H1 (cell line): ENCODE measurements around the gene LIMK2. TPM values are rescaled to one million over a fixed set of nuclear protein-coding genes. Genes with fewer than 3 reads are reported as not detected.

ENCODE experiments used
- CTCF ChIA-PET: fragments of 300-600 bp; sonication (Branson Sonifier 250); formaldehyde crosslinking; loops from one replicate; lab custom pipeline; 2021; ENCODE audit not compliant: partially characterized antibody; lab: Charles Lee
- POLR2A ChIA-PET: fragments of 300-600 bp; sonication (Branson Sonifier 250); formaldehyde crosslinking; loops from one replicate; lab custom pipeline; 2021; ENCODE audit warnings: inconsistent platforms; ENCODE audit not compliant: partially characterized antibody; lab: Charles Lee
- DNase-seq, 2 experiments: peaks; one replicate each; pipeline versions ENCODE4 v3.0.0 to v3.0.0-alpha.2; 2010 to 2022; ENCODE audit warnings: low spot score in 2 of 2, low read depth in 1 of 2, mixed read lengths in 1 of 2
- FAIRE-seq: peaks from 2 replicates; lab custom pipeline; 2011; peaks lifted over from hg19 to GRCh38; lab: Jason Lieb, UNC
- H2AFZ ChIP-seq: 2 replicates; pipeline ENCODE4 v1.8.1; 2012; ENCODE audit warnings: low read length, inconsistent platforms
- H2AK5ac ChIP-seq: 2 replicates; pipeline ENCODE4 v1.6.1; 2013; ENCODE audit warnings: low read depth, low read length
- H2BK120ac ChIP-seq: replicated peaks from 2 replicates; pipeline ENCODE3; 2013; ENCODE audit warnings: low read depth, low read length, inconsistent platforms
- H2BK12ac ChIP-seq: 2 replicates; pipeline ENCODE4 v1.6.1; 2013; ENCODE audit warnings: low read depth, low read length
- H2BK15ac ChIP-seq: 2 replicates; pipeline ENCODE4 v1.6.1; 2013; ENCODE audit warnings: low read length
- H2BK20ac ChIP-seq: 2 replicates; pipeline ENCODE4 v1.6.1; 2013; ENCODE audit warnings: low read length
- H2BK5ac ChIP-seq: 2 replicates; pipeline ENCODE4 v1.6.1; 2013; ENCODE audit warnings: low read depth, low read length
- H3K14ac ChIP-seq: 2 replicates; pipeline ENCODE4 v1.6.1; 2013; ENCODE audit warnings: inconsistent platforms; ENCODE audit not compliant: insufficient read length
- H3K18ac ChIP-seq: 2 replicates; pipeline ENCODE4 v1.6.1; 2013; ENCODE audit warnings: low read length; ENCODE audit errors: extremely low read depth
- H3K23ac ChIP-seq: 2 replicates; pipeline ENCODE4 v1.6.1; 2013; ENCODE audit warnings: inconsistent platforms; ENCODE audit not compliant: insufficient read length
- H3K23me2 ChIP-seq: 2 replicates; pipeline ENCODE4 v1.6.1; 2013; ENCODE audit warnings: low read depth, low read length
- H3K27ac ChIP-seq: 2 replicates; pipeline ENCODE4 v1.6.1; 2011; ENCODE audit warnings: low read depth, low read length, inconsistent platforms
- H3K27me3 ChIP-seq, 4 experiments: replicated peaks in 1 of 4; 1 replicate in 1 of 4; 2 replicates in 3 of 4; pipeline versions ENCODE4 v1.6.1 to v1.8.1; 2011 to 2013; ENCODE audit warnings: low read length in 3 of 4, mild to moderate bottlenecking in 3 of 4, inconsistent platforms in 2 of 4, mixed read lengths in 2 of 4, moderate library complexity in 1 of 4; ENCODE audit not compliant: control insufficient read depth in 3 of 4, insufficient read depth in 3 of 4; ENCODE audit errors: extremely low read depth in 1 of 4
- H3K36me3 ChIP-seq, 4 experiments: 2 replicates each; pipeline versions ENCODE4 v1.6.1 to v1.8.1; 2011 to 2013; ENCODE audit warnings: mild to moderate bottlenecking in 4 of 4, low read length in 3 of 4, moderate library complexity in 2 of 4, control low read depth in 1 of 4, inconsistent platforms in 1 of 4; ENCODE audit not compliant: insufficient read depth in 4 of 4, control insufficient read depth in 2 of 4
- H3K4ac ChIP-seq: replicated peaks from 2 replicates; pipeline ENCODE3; 2013; ENCODE audit warnings: low read length, low read depth, mixed read lengths, inconsistent platforms; ENCODE audit not compliant: insufficient read length
- H3K4me1 ChIP-seq, 4 experiments: replicated peaks in 1 of 4; 1 replicate in 1 of 4; 2 replicates in 3 of 4; pipeline versions ENCODE4 v1.6.1 to v1.8.1; 2011 to 2013; ENCODE audit warnings: low read length in 3 of 4, inconsistent platforms in 2 of 4, mixed read lengths in 1 of 4; ENCODE audit not compliant: insufficient read depth in 4 of 4, control insufficient read depth in 3 of 4
- H3K4me2 ChIP-seq, 2 experiments: 2 replicates each; pipeline versions ENCODE4 v1.6.1 to v1.8.1; 2011 to 2013; ENCODE audit warnings: low read depth in 2 of 2, low read length in 2 of 2, control low read depth in 1 of 2, inconsistent platforms in 1 of 2, mild to moderate bottlenecking in 1 of 2; ENCODE audit not compliant: insufficient read depth in 1 of 2
- H3K4me3 ChIP-seq, 4 experiments: fragments of 200-600, 300-600 bp in 1 of 4; sonication (generic), shearing (Covaris generic), sonication (Bioruptor Twin) in 1 of 4; 2 replicates each; pipeline versions ENCODE4 v1.5.1 to v1.8.1; 2011 to 2016; ENCODE audit warnings: low read length in 4 of 4, low read depth in 3 of 4, control low read depth in 2 of 4, inconsistent platforms in 2 of 4, mild to moderate bottlenecking in 2 of 4, mixed read lengths in 1 of 4, moderate library complexity in 1 of 4; ENCODE audit not compliant: insufficient read depth in 2 of 4; ENCODE audit errors: extremely low read depth in 1 of 4
- H3K56ac ChIP-seq: replicated peaks from 2 replicates; pipeline ENCODE3; 2013; ENCODE audit warnings: low read depth, mild to moderate bottlenecking, mixed read lengths, low read length, inconsistent platforms; ENCODE audit not compliant: insufficient read length
- H3K79me1 ChIP-seq: 2 replicates; pipeline ENCODE4 v1.6.1; 2013; ENCODE audit warnings: low read depth, low read length, control low read depth
- H3K79me2 ChIP-seq, 2 experiments: 2 replicates each; pipeline versions ENCODE4 v1.6.1 to v1.8.1; 2012 to 2013; ENCODE audit warnings: low read length in 2 of 2, mild to moderate bottlenecking in 2 of 2, inconsistent platforms in 1 of 2; ENCODE audit not compliant: insufficient read depth in 2 of 2, control insufficient read depth in 1 of 2
- H3K9ac ChIP-seq, 4 experiments: replicated peaks in 1 of 4; 1 replicate in 1 of 4; 2 replicates in 3 of 4; pipeline versions ENCODE4 v1.6.1 to v1.8.1; 2011 to 2013; ENCODE audit warnings: low read depth in 3 of 4, low read length in 3 of 4, control low read depth in 2 of 4, mild to moderate bottlenecking in 2 of 4, moderate library complexity in 2 of 4, inconsistent platforms in 1 of 4; ENCODE audit errors: extremely low read depth in 1 of 4
- H3K9me3 ChIP-seq, 2 experiments: 2 replicates each; pipeline versions ENCODE4 v1.6.1 to v1.8.1; 2012 to 2013; ENCODE audit warnings: mild to moderate bottlenecking in 2 of 2, moderate library complexity in 2 of 2, control low read depth in 1 of 2, inconsistent platforms in 1 of 2, low read depth in 1 of 2, low read length in 1 of 2, mixed read lengths in 1 of 2; ENCODE audit not compliant: insufficient read depth in 2 of 2
- H4K20me1 ChIP-seq, 2 experiments: replicated peaks in 1 of 2; 2 replicates each; pipeline versions ENCODE3 to v1.8.1; 2011 to 2013; ENCODE audit warnings: inconsistent platforms in 2 of 2, low read length in 2 of 2, mild to moderate bottlenecking in 1 of 2; ENCODE audit not compliant: insufficient read depth in 2 of 2, control insufficient read depth in 1 of 2
- H4K5ac ChIP-seq: 2 replicates; pipeline ENCODE4 v1.6.1; 2013; ENCODE audit warnings: low read length, low read depth, mixed read lengths, inconsistent platforms; ENCODE audit not compliant: insufficient read length
- H4K8ac ChIP-seq: 2 replicates; pipeline ENCODE4 v1.8.0; 2013; ENCODE audit warnings: mild to moderate bottlenecking, moderate library complexity, low read length, inconsistent platforms; ENCODE audit not compliant: insufficient read depth; ENCODE audit errors: extremely low read depth
- H4K91ac ChIP-seq: replicated peaks from 2 replicates; pipeline ENCODE3; 2013; ENCODE audit warnings: low read length, mixed read lengths, inconsistent platforms; ENCODE audit not compliant: insufficient read length
- ASH2L ChIP-seq: fragments of 200-600, 300-600 bp; sonication (generic); IDR thresholded peaks from one replicate; pipeline ENCODE4 v1.7.1; 2017; ENCODE audit warnings: low read length
- ATF3 ChIP-seq: IDR thresholded peaks from 2 replicates; pipeline ENCODE4 v1.6.1; 2011; ENCODE audit warnings: low read depth, mild to moderate bottlenecking, low read length; ENCODE audit not compliant: insufficient read depth
- CBX8 ChIP-seq: fragments of 300-800, 300-1000 bp; sonication (generic); IDR thresholded peaks from 2 replicates; pipeline ENCODE4 v1.7.1; 2016; ENCODE audit warnings: low read depth, low read length, borderline replicate concordance
- CEBPB ChIP-seq: IDR thresholded peaks from 2 replicates; pipeline ENCODE4 v1.6.1; 2012; ENCODE audit warnings: low read depth, low read length
- GTF2F1 ChIP-seq: IDR thresholded peaks from 2 replicates; pipeline ENCODE4 v1.6.1; 2012; ENCODE audit warnings: low read depth, low read length, improper control_type of control experiment, borderline replicate concordance
- MAX ChIP-seq: IDR thresholded peaks from 2 replicates; pipeline ENCODE4 v1.6.1; 2012; ENCODE audit warnings: inconsistent platforms
- NANOG ChIP-seq: IDR thresholded peaks from 2 replicates; pipeline ENCODE4 v1.6.1; 2011; ENCODE audit warnings: low read length, low read depth, mild to moderate bottlenecking, inconsistent platforms; ENCODE audit not compliant: insufficient read depth, poor library complexity, severe bottlenecking
- POLR2A ChIP-seq, 2 experiments: IDR thresholded peaks; 1 replicate in 1 of 2; 2 replicates in 1 of 2; pipeline ENCODE4 v1.6.1; 2011; ENCODE audit warnings: low read depth in 2 of 2, low read length in 2 of 2, mild to moderate bottlenecking in 2 of 2; ENCODE audit errors: control extremely low read depth in 1 of 2
- RBBP5 ChIP-seq: IDR thresholded peaks from 2 replicates; pipeline ENCODE4 v1.7.1; 2012; ENCODE audit warnings: low read depth, mild to moderate bottlenecking, inconsistent platforms, low read length, moderate library complexity, borderline replicate concordance
- SAP30 ChIP-seq: fragments of 300-600 bp; sonication (generic); IDR thresholded peaks from 2 replicates; pipeline ENCODE4 v1.7.1; 2012; ENCODE audit warnings: low read length, moderate library complexity, mild to moderate bottlenecking, inconsistent platforms; ENCODE audit not compliant: insufficient read depth, insufficient replicate concordance
- SIX5 ChIP-seq: IDR thresholded peaks from 2 replicates; pipeline ENCODE4 v1.6.1; 2011; ENCODE audit warnings: mild to moderate bottlenecking, low read depth, low read length
- TAF1 ChIP-seq: IDR thresholded peaks from 2 replicates; pipeline ENCODE4 v1.6.1; 2011; ENCODE audit warnings: mild to moderate bottlenecking, low read depth, low read length
- ZNF274 ChIP-seq: IDR thresholded peaks from 2 replicates; pipeline ENCODE4 v1.7.0; 2012; ENCODE audit warnings: low read length, borderline replicate concordance; ENCODE audit errors: extremely low read depth
- WGBS, 2 experiments: shearing (Covaris generic) in 1 of 2; methylation state at CpG; one replicate each; pipeline versions ENCODE4 v1.1.6 to v1.1.7; 2013 to 2015; ENCODE audit warnings: low lambda C conversion rate in 2 of 2, mixed read lengths in 2 of 2, inconsistent platforms in 1 of 2, low coverage in 1 of 2, missing lambda C conversion rate in 1 of 2; ENCODE audit not compliant: insufficient replicate concordance in 2 of 2, insufficient coverage in 1 of 2, insufficient read length in 1 of 2; ENCODE audit errors: extremely low coverage in 1 of 2, missing lambda C conversion rate in 1 of 2; 5-methylcytosine and 5-hydroxymethylcytosine counted together
- polyA plus RNA-seq, 7 experiments: library from polyadenylated mRNA; depleted of rRNA in 3 of 7; stranded (reverse) in 5 of 7; unstranded in 2 of 7; fragments of >200 nt in 5 of 7; fragments of 200-250 nt in 2 of 7; gene quantifications; 1 replicate in 5 of 7; 2 replicates in 1 of 7; 4 replicates in 1 of 7; pipeline versions ENCODE4 v1.2.1 to v1.2.3, GENCODE V29; 2011 to 2013; ENCODE audit warnings: missing spikeins in 2 of 7, mixed read lengths in 2 of 7
- total RNA-seq: library from RNA; stranded (reverse); fragmentation: NEBNext Ultra II Directional; extraction: Animal tissue kit (Norgen Biotek cat#: 25700); gene quantifications from 2 replicates; pipeline ENCODE4 v1.2.1, GENCODE V29; 2021

LIMK2 gene
- total and polyA plus RNA-seq, 2 of the 8 experiments (the other 6 are each of a cell fraction or from before 2014, with no cell fraction given) = 13.2 to 37.6 TPM

- H3K9ac ChIP-seq = no peak overlapping the region
- no peak for FAIRE-seq
- DNase-seq = no peak
- TF ChIP-seq MAX (no peak), ZNF274 (no peak), RBBP5 (no peak), CBX8 (no peak), SIX5 (no peak), ASH2L (no peak), CEBPB (no peak), POLR2A (IDR thresholded peaks at IDR 0.05; ENCODE audit: control extremely low read depth in 1 of 2, low read depth in 2 of 2, low read length in 2 of 2) (no peak), GTF2F1 (no peak), ATF3 (no peak), SAP30 (no peak), TAF1 (no peak), NANOG (no peak)
Measured at GRCh38 chr22:31244943-31245451, 32.9 kb downstream of the LIMK2 start.

More at GRCh38 chr22:31244943-31245451, 32.9 kb downstream of the LIMK2 start:
- no peaks in the 10 kb centered on the region for H3K27me3 ChIP-seq
- H3K14ac ChIP-seq = no peak overlapping the region
- H3K79me2 ChIP-seq = no peaks in the 10 kb centered on the region
- WGBS, 2 experiments = 92% methylated on average over 7 of the region's 7 CpGs; no CpG with 5 or more reads in 1 of the 2 experiments
- H3K18ac ChIP-seq = no peak overlapping the region
- H3K4me1 ChIP-seq = peaks cover 8 to 21% (median 14%) of the 10 kb centered on the region in 4 experiments
- H2BK20ac ChIP-seq = no peak overlapping the region
- no peak overlapping the region for H2BK5ac ChIP-seq
- no peak overlapping the region for H2BK15ac ChIP-seq
- H3K23me2 ChIP-seq = no peaks in the 10 kb centered on the region
- no peak overlapping the region for H2AFZ ChIP-seq
- H3K23ac ChIP-seq = no peak overlapping the region
- H3K36me3 ChIP-seq = no peaks in the 10 kb centered on the region
- H3K27ac ChIP-seq = no peak overlapping the region
- peaks cover 2 to 6% of the 10 kb centered on the region in 2 experiments for H4K20me1 ChIP-seq
- no peak overlapping the region for H4K5ac ChIP-seq
- no peak overlapping the region for H2BK12ac ChIP-seq
- H3K4me2 ChIP-seq = no peak overlapping the region
- no peak overlapping the region for H4K8ac ChIP-seq
- H2BK120ac ChIP-seq = no peak overlapping the region
- no peaks in the 10 kb centered on the region for H3K9me3 ChIP-seq
- H3K56ac ChIP-seq = no peak overlapping the region
- POLR2A ChIA-PET = interaction anchor here (0.5 to 1.6 kb wide), 4 partner anchors 12 to 608 kb away, joined by 3 to 7 read pairs (median 4); no protein-coding TSS in a partner anchor
- H4K91ac ChIP-seq = no peak overlapping the region
- H3K4me3 ChIP-seq = no peak overlapping the region
- CTCF ChIA-PET = interaction anchor here (1.2 to 4.3 kb wide), 10 partner anchors 10 to 47 kb away, joined by 3 to 28 read pairs (median 6); partner anchors contain the start of genes LIMK2 and PIK3IP1
- H3K4ac ChIP-seq = no peak overlapping the region
- no peak overlapping the region for H2AK5ac ChIP-seq
- H3K79me1 ChIP-seq = 0 out of 2 replicates have a peak, but pooled peaks cover 2% of the 10 kb centered on the region
